ENCODE data around the gene NPAS3. TPM values are rescaled to one million over a fixed set of nuclear protein-coding genes. Genes with fewer than 3 reads are reported as not detected.

Gene NPAS3
- total RNA-seq, 1 donor from 2014 or later, result 6.1 TPM

- Mint-ChIP-seq H3K36me3 (ENCODE audit: insufficient read depth) (no peaks in the 10 kb centered on the region), H3K27ac (no peak overlapping the region), H3K9me3 (ENCODE audit: low read depth) (no peaks in the 10 kb centered on the region), H3K4me3 (ENCODE audit: low read depth) (no peak overlapping the region), H3K4me1 (ENCODE audit: low read depth) (peaks cover 5% of the 10 kb centered on the region), H3K27me3 (peaks cover 5% of the 10 kb centered on the region)
- no peak for TF ChIP-seq CTCF (IDR thresholded peaks at IDR 0.05; ENCODE audit: unreplicated experiment)
- DNase-seq (ENCODE audit: low spot score, unreplicated experiment), result no peak
Measured at GRCh38 chr14:33259764-33260163, 321.1 kb downstream of the NPAS3 start.

- H3K36me3 Mint-ChIP-seq (ENCODE audit: insufficient read depth), result no peaks in the 10 kb centered on the region
- TF ChIP-seq CTCF (IDR thresholded peaks at IDR 0.05; ENCODE audit: unreplicated experiment), result no peak
- H3K9me3 Mint-ChIP-seq (ENCODE audit: low read depth), result no peaks in the 10 kb centered on the region
- DNase-seq (ENCODE audit: low spot score, unreplicated experiment), result no peak
- no peak overlapping the region for H3K4me3 Mint-ChIP-seq (ENCODE audit: low read depth)
- H3K27ac Mint-ChIP-seq, result no peak overlapping the region
- no peaks in the 10 kb centered on the region for H3K4me1 Mint-ChIP-seq (ENCODE audit: low read depth)
- peaks cover 4% of the 10 kb centered on the region for H3K27me3 Mint-ChIP-seq
Measured at GRCh38 chr14:33271216-33271615, 332.5 kb downstream of the NPAS3 start.

- Mint-ChIP-seq H3K4me3 (ENCODE audit: low read depth) (no peak overlapping the region), H3K9me3 (ENCODE audit: low read depth) (no peaks in the 10 kb centered on the region), H3K36me3 (ENCODE audit: insufficient read depth) (no peaks in the 10 kb centered on the region), H3K4me1 (ENCODE audit: low read depth) (no peaks in the 10 kb centered on the region), H3K27me3 (peaks cover 4% of the 10 kb centered on the region), H3K27ac (no peak overlapping the region)
- no peak for DNase-seq (ENCODE audit: low spot score, unreplicated experiment)
- no peak for TF ChIP-seq CTCF (IDR thresholded peaks at IDR 0.05; ENCODE audit: unreplicated experiment)
Measured at GRCh38 chr14:33271891-33272290, 333.2 kb downstream of the NPAS3 start.

GRCh38 chr14:33273978-33274377 lies 335.3 kb downstream of the NPAS3 start:
- Mint-ChIP-seq H3K9me3 (ENCODE audit: low read depth) (no peaks in the 10 kb centered on the region), H3K27ac (no peak overlapping the region), H3K27me3 (peaks cover 9% of the 10 kb centered on the region), H3K4me1 (ENCODE audit: low read depth) (no peaks in the 10 kb centered on the region), H3K36me3 (ENCODE audit: insufficient read depth) (no peaks in the 10 kb centered on the region), H3K4me3 (ENCODE audit: low read depth) (no peak overlapping the region)
- DNase-seq (ENCODE audit: low spot score, unreplicated experiment), result no peak
- TF ChIP-seq CTCF (IDR thresholded peaks at IDR 0.05; ENCODE audit: unreplicated experiment), result no peak

- Mint-ChIP-seq H3K9me3 (ENCODE audit: low read depth) (no peaks in the 10 kb centered on the region), H3K4me3 (ENCODE audit: low read depth) (no peak overlapping the region), H3K27me3 (peaks cover 5% of the 10 kb centered on the region), H3K4me1 (ENCODE audit: low read depth) (no peaks in the 10 kb centered on the region), H3K36me3 (ENCODE audit: insufficient read depth) (no peaks in the 10 kb centered on the region), H3K27ac (no peak overlapping the region)
- no peak for TF ChIP-seq CTCF (IDR thresholded peaks at IDR 0.05; ENCODE audit: unreplicated experiment)
- DNase-seq (ENCODE audit: low spot score, unreplicated experiment), result no peak
Measured at GRCh38 chr14:33275879-33276278, 337.2 kb downstream of the NPAS3 start.

All from progenitor cell of endocrine pancreas (in vitro differentiated cells).